Raji (cell line): ENCODE data around the gene KRTAP5-9.

Source experiments
- POLR2A ChIP-seq: IDR thresholded peaks from 2 replicates; pipeline ENCODE4 v1.6.1; 2011; ENCODE audit warnings: low read depth, low read length, control low read depth; ENCODE audit not compliant: insufficient read depth

KRTAP5-9 gene

DNA sequence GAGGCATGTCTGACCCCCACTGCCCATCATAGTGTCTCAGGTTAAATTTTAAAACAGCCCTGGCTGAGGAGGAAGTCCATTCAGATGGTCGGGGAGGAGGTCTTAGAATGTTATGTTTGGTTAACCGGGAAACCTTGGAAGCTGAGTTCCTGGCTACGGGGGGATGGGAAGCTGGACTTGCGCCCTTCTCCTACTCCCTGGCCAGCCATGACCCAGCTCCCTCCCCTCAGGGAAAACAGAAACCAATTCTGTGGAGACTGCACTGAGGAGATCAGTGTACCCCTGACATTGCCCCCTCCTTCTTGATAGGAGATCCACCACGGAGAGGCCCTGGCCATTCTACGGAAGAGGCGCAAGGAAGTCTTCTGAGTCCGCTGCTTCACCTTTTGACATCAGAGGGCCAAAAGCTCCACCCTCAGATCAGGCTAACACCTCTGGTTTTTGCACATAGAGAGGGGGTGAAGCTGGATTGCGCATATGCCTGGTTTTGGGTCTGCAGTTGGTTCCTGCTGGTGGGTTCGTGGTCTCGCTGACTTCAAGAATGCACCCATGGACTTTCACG, 2.7 kb upstream of the KRTAP5-9 start:
- no peak for TF ChIP-seq POLR2A

DNA sequence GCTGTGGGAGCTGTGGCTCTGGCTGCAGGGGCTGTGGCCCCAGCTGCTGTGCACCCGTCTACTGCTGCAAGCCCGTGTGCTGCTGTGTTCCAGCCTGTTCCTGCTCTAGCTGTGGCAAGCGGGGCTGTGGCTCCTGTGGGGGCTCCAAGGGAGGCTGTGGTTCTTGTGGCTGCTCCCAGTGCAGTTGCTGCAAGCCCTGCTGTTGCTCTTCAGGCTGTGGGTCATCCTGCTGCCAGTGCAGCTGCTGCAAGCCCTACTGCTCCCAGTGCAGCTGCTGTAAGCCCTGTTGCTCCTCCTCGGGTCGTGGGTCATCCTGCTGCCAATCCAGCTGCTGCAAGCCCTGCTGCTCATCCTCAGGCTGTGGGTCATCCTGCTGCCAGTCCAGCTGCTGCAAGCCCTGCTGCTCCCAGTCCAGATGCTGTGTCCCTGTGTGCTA, 514 bp downstream of the KRTAP5-9 start:
- TF ChIP-seq POLR2A, result no peak

DNA sequence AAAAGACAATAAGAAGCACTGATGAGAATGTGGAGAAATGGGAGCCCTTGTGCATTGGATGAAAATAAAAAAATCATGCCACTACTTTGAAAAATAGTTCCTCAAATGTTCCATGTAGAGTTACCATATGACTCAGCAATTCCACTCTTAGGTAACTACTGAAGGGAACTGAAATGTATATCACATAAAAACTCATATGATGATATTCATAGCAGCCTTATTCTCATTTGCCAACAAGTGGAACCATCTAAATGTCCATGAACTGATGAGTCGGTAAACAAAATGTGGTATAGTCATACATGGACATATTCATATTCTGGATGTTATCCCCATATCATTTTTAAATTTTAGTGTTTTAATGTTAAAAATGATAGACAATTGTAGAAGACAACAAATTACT, 3.5 kb downstream of the KRTAP5-9 start:
- TF ChIP-seq POLR2A, result no peak

DNA sequence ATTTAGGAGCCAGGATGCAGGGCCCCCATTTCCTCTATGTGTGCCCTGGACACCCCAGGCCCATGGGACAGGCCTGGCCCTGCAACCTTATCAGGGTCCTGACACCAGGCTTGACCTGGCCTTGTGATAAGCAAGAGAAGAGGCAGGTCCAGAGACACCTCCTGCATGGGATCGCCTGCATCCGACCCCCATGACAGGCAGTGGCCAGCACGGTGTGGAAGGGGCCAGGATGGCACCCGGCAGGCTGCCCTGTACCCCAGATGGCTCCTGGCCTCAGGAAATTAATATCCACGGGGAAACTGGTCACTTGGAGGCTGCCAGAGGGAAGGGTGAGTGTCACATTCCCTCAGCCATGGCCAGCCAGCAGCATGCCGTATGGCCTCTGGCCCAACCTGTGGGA, 6.8 kb downstream of the KRTAP5-9 start:
- no peak for TF ChIP-seq POLR2A

DNA sequence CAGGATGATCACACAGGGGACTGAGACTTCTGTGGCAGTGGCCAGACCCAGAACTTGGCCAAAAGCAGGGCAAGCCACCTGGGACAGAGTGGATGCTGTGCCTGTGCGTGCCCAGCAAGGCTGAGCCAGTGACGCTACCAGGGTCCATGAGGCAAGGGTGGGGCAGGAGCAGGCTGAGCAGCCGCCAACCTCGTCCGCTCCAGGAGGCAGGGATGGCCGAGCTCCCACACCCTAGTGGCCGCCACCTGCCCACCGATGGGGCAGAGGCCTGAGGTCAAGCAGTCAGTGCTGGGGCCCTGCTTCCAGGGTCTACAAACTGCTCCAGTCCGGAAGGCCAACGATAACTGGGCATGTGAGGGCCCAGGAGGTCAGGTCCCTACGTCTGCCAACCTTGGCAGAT, 7.3 kb downstream of the KRTAP5-9 start:
- no peak for TF ChIP-seq POLR2A

DNA sequence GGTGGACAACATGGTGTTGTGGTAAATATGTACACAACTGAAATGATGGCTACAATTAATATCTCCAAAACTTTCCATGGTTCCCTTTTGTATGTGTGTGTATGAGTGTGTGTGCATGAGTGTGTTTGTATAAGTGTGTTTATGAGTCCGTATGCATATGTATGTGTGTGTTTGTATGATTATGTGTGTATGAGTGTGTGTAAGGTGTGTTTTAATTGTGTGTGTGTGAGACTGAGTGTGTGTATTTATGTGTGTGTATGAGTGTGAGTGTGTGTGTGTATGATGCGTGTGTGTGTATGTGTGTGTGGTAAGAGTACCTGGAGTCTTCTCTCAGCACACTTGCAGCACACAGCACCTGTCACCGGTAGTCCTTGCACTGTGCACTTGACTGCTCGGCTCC, 7.8 kb downstream of the KRTAP5-9 start:
- no peak for TF ChIP-seq POLR2A

DNA sequence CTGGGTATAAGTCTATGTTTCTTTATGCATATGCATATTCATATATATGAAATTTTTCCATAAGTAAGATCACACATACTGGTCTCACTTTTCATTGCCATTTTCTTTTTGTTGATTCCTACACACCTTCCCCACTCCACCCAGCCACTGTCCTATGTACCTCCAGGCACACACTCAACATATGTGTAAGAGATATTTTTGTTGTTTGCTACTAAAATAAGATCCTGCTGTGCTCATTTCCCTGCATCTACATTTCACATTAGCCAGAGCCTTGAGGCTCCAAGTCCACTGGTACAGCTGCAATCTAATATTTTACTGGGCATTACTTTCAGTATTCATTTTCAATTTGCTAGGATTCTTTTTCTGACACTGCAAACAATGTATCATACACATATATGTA, 9.0 kb downstream of the KRTAP5-9 start:
- no peak for TF ChIP-seq POLR2A

DNA sequence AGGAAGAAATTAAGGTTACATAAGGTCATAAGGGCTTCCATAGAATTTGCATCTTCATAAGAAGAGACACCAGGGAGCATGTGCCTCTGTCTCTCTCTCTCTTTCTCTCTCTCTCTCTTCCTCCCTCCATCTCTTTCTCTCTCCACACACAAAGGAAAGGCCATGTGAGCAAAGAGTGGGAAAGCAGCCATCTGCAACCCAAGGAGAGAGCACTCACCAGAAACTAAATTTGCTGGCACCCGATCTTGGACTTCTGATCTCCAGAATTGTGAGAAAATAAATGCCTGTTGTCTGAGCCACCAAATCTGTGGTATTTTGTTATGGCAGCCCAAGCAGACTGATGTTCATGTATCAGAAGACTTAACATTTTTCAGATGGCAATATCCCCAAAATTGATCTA, 10.8 kb downstream of the KRTAP5-9 start:
- TF ChIP-seq POLR2A, result no peak

DNA sequence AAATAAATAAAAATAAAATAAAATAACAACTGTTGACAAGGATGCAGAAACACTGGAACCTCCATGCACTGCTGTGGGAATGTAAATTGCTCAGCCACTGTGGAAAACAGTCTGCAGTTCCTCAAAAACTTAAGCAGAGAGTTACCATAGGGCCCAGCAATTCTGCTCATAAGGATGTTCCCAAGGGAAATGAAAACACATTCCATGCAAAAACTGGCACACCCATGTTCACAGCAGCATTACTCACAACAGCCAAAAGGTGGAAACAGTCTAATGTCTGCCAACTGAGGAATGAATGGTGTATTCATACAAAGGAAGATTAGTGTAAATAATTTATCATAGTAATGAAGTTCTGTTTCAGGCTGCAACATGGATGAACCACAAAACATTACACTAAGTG, 13.9 kb downstream of the KRTAP5-9 start:
- no peak for TF ChIP-seq POLR2A

DNA sequence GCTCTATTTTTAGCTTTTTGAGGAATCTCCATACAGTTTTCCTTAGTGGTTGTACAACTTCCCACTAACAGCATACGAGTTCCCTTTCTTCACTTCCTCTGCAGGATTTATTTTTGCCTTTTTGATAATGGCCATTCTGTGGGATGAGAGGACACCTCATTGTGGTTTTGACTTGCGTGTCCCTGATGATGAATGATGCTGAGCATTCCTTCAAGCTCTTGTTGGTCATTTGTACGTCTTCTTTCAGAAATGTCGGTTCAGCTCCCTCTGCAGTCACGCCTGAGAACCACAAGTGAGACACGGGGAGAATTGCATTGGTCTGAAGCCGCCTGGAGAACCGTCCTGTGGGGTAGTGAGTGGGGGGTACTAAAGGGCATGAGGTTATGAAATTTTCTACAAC, 15.2 kb downstream of the KRTAP5-9 start:
- no peak for TF ChIP-seq POLR2A

DNA sequence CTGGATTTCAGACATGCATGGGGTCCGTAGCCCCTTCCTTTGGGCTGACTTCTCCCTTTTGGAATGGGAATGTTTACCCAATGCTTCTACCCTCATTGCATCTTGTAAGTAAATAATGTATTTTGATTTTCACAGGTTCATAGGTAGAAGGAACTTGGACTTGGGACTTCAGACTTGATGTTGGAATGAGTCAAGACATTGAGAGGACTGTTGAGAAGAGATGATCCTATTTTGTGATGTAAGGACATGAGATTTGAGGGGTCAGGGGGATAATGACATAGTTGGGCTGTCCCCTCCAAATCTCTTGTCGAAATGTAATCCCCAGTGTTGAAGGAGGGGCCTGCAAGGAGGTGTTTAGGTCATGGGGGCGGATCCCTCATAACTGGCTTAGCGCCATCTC, 16.2 kb downstream of the KRTAP5-9 start:
- TF ChIP-seq POLR2A, result no peak

DNA sequence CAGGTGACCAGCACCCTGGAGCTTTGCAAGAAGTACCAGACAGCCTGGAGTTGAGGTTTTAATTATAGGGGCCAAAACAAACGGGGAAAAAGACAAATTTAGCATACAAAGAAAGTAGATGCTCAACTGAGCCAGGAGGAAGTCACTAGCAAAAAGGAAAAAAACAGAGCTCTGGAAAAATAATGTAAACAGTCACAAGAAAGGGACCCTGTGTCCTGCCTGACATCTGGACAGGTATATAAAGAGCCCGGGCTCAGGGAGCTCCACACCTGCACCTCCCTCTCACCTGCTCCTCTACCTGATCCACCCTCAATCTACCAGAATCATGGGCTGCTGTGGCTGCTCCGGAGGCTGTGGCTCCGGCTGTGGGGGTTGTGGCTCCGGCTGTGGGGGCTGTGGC, 17.0 kb downstream of the KRTAP5-9 start, which contains the start of gene KRTAP5-10:
Gene KRTAP5-10 (plus strand): TSS at position 301 of the 400 bp plus-strand sequence. CDS start 25 bp downstream, at position 326.
- no peak for TF ChIP-seq POLR2A

DNA sequence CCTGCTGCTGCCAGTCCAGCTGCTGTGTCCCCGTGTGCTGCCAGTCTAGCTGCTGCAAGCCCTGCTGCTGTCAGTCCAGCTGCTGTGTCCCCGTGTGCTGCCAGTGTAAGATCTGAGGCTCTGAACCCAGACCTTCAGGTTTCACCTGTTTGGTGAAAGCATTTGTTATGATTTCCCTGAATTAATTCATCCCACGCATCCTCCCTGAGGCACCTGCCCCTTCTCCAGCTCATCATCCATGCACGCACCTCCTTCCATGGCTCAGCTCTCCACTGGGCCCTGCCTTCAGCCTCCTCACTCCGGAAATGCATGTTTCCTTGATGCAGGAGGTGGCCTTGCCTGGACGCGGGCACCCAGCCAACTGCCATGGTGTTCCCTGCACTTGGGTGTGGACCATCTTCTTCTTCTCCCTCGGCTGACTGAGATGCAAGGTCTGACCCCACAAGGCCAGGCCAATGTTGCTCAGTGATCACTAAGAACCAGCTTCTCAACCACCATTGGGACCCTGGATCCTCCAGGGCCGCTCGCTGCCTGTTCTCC, 17.9 kb downstream of the KRTAP5-9 start:
- TF ChIP-seq POLR2A, result no peak

DNA sequence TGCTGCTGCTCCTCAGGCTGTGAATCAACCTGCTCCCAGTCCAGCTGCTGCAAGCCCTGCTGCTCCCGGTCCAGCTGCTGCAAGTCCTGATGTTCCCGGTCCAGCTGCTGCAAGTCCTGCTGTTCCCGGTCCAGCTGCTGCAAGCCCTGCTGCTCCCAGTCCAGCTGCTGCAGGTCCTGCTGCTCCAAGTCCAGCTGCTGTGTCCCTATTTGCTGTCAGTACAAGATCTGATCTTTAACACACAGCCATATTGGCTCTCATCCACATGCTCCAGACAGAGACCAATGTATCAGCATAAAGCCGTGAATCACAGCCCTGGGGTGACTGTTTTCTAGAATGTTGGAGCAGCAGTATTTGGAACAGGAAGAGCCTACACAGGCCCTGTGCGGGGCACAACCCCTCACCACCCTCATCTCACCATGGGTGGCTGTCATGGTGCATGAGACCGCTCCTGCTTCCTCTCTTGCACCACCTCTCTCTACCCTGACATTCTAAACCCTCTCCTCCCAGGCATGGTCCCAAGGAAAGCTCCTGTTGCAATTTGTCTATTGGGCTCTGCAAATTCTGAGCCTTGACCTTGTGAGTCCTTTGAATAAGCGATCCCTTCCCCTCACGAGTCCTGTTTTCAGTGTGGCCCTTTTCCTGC, 20.6 kb downstream of the KRTAP5-9 start:
- no peak for TF ChIP-seq POLR2A

DNA sequence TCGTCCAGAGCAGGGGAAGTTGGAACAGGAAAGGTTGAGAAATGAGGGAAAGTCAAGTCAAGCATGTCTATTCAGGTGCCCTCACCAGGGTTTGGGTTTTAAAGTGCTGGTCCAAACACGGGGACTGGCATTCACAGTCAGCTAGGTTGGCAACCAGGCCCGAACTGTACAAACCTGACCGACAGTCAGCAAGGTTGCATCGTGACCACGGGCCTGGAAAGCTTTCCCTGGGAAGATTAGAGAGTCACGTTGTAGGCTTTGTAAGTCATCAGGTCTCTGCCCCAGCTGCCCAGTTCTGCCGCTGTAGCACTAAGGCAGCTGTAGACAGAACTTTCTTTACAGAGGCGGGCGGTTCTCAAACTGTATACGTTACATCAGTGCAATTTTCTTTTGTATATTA, 24.6 kb downstream of the KRTAP5-9 start:
- TF ChIP-seq POLR2A, result no peak

DNA sequence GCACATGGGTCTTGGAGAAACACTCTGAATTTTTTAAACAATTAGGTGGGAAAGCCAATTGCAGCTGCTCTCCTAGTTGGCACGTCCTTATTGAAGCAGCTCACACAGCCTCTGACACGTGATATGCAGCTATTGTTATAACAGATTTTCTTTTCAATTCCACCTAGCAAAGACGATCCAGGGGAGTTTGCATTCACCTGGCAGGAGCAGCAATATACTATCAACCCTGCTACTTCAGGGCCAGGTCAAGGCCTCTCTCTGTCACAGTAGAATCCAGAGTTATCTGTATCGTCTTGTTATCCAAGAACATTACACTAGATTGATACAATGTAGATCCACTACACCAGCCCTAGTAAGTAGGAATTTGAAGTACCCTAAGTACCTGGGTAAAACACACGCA, 26.2 kb downstream of the KRTAP5-9 start:
- no peak for TF ChIP-seq POLR2A
